IMR-90 (cell line): ENCODE data around the gene WRAP73. TPM values are rescaled to one million over a fixed set of nuclear protein-coding genes. Genes with fewer than 3 reads are reported as not detected.
A peak's percentile ranks its signal among the peaks of the same experiment; 100 is the strongest.

Source experiments
- ATAC-seq: fragments of 200-7000 bp; cut with Tn5 transposase; 2 replicates; pipeline ENCODE4 v1.9.1; 2020; ENCODE audit warnings: low read depth, mild to moderate bottlenecking, moderate library complexity
- BruUV-seq: library from RNA; stranded (reverse); fragments of 400-500 nt; replicated peaks from 2 replicates; lab custom pipeline; 2021; lab: Mats Ljungman, UMichigan
- CTCF ChIA-PET: fragments of 300-600 bp; formaldehyde crosslinking; extraction: SDS; loops from one replicate; lab custom pipeline; 2021; ENCODE audit warnings: antibody characterized with exemption; lab: Yijun Ruan, JAX
- POLR2A ChIA-PET: fragments of 300-600 bp; sonication (Branson Sonifier 250); formaldehyde crosslinking; loops from one replicate; lab custom pipeline; 2022; ENCODE audit warnings: antibody characterized with exemption; ENCODE audit not compliant: unreplicated experiment; lab: Charles Lee
- DNase-seq: peaks from one replicate; pipeline ENCODE4 v3.0.0; 2013
- H2AFZ ChIP-seq: replicated peaks from 2 replicates; pipeline ENCODE3; 2013; ENCODE audit warnings: low read length, mild to moderate bottlenecking; ENCODE audit not compliant: poor library complexity
- H2AK5ac ChIP-seq: 2 replicates; pipeline ENCODE4 v1.6.1; 2013; ENCODE audit warnings: low read depth, low read length, inconsistent platforms
- H2AK9ac ChIP-seq: replicated peaks from 2 replicates; pipeline ENCODE3; 2013; ENCODE audit warnings: mild to moderate bottlenecking, low read depth, low read length, moderate library complexity; ENCODE audit not compliant: poor library complexity
- H2BK120ac ChIP-seq: 2 replicates; pipeline ENCODE4 v1.6.1; 2013; ENCODE audit warnings: low read depth, low read length, inconsistent platforms
- H2BK15ac ChIP-seq: 3 replicates; pipeline ENCODE4 v1.6.1; 2013; ENCODE audit warnings: low read depth, low read length, inconsistent platforms
- H2BK20ac ChIP-seq: 2 replicates; pipeline ENCODE4 v1.6.1; 2013; ENCODE audit warnings: low read depth, mild to moderate bottlenecking, inconsistent platforms, low read length, moderate library complexity
- H2BK5ac ChIP-seq: 2 replicates; pipeline ENCODE4 v1.6.1; 2013; ENCODE audit warnings: mild to moderate bottlenecking, low read depth, low read length, inconsistent platforms; ENCODE audit not compliant: poor library complexity, severe bottlenecking
- H3K14ac ChIP-seq: replicated peaks from 2 replicates; pipeline ENCODE4 v1.6.1; 2013; ENCODE audit warnings: low read depth, low read length, inconsistent platforms
- H3K18ac ChIP-seq: 2 replicates; pipeline ENCODE4 v1.6.1; 2013; ENCODE audit warnings: low read depth, low read length, control low read depth
- H3K23ac ChIP-seq: 2 replicates; pipeline ENCODE4 v1.6.1; 2013; ENCODE audit warnings: low read depth, low read length, inconsistent platforms
- H3K27ac ChIP-seq: 2 replicates; pipeline ENCODE4 v1.5.1; 2013; ENCODE audit warnings: mild to moderate bottlenecking, control low read depth, low read length; ENCODE audit not compliant: insufficient read depth
- H3K27me3 ChIP-seq: 2 replicates; pipeline ENCODE4 v1.6.1; 2013; ENCODE audit warnings: low read length; ENCODE audit not compliant: control insufficient read depth, insufficient read depth
- H3K36me3 ChIP-seq: 2 replicates; pipeline ENCODE4 v1.6.1; 2013; ENCODE audit warnings: low read length, mixed read lengths; ENCODE audit not compliant: control insufficient read depth, insufficient read depth
- H3K4ac ChIP-seq: 2 replicates; pipeline ENCODE4 v1.6.1; 2013; ENCODE audit warnings: low read depth, low read length, inconsistent platforms
- H3K4me1 ChIP-seq: 2 replicates; pipeline ENCODE4 v1.6.1; 2013; ENCODE audit warnings: low read length, mixed read lengths; ENCODE audit not compliant: control insufficient read depth, insufficient read depth
- H3K4me2 ChIP-seq: 2 replicates; pipeline ENCODE4 v1.6.1; 2013; ENCODE audit warnings: low read depth, mild to moderate bottlenecking, control low read depth, low read length, moderate library complexity
- H3K4me3 ChIP-seq: 2 replicates; pipeline ENCODE4 v1.5.1; 2013; ENCODE audit warnings: low read depth, mild to moderate bottlenecking, control low read depth, low read length, moderate library complexity; ENCODE audit not compliant: insufficient read depth
- H3K56ac ChIP-seq: 2 replicates; pipeline ENCODE4 v1.6.1; 2013; ENCODE audit warnings: low read length, inconsistent platforms; ENCODE audit not compliant: insufficient read depth; ENCODE audit errors: extremely low read depth
- H3K79me1 ChIP-seq, 2 experiments: 2 replicates each; pipeline ENCODE4 v1.6.1; 2013; ENCODE audit warnings: low read length in 2 of 2, inconsistent platforms in 1 of 2, low read depth in 1 of 2
- H3K9ac ChIP-seq: 2 replicates; pipeline ENCODE4 v1.6.1; 2013; ENCODE audit warnings: low read depth, low read length, control low read depth
- H3K9me1 ChIP-seq: 2 replicates; pipeline ENCODE4 v1.6.1; 2013; ENCODE audit warnings: low read length, inconsistent platforms; ENCODE audit not compliant: insufficient read depth
- H3K9me3 ChIP-seq: 2 replicates; pipeline ENCODE4 v1.6.1; 2013; ENCODE audit warnings: low read length; ENCODE audit not compliant: control insufficient read depth, insufficient read depth
- H4K20me1 ChIP-seq: 2 replicates; pipeline ENCODE4 v1.6.1; 2013; ENCODE audit warnings: low read length, inconsistent platforms; ENCODE audit not compliant: insufficient read depth
- H4K5ac ChIP-seq: 2 replicates; pipeline ENCODE4 v1.6.1; 2013; ENCODE audit warnings: mild to moderate bottlenecking, low read depth, low read length, control low read depth
- H4K8ac ChIP-seq, 2 experiments: 2 replicates each; pipeline ENCODE4 v1.6.1; 2013; ENCODE audit warnings: low read depth in 2 of 2, low read length in 2 of 2, control low read depth in 1 of 2, inconsistent platforms in 1 of 2
- H4K91ac ChIP-seq: 2 replicates; pipeline ENCODE4 v1.6.1; 2013; ENCODE audit warnings: low read depth, low read length, inconsistent platforms; ENCODE audit not compliant: insufficient read depth
- MAZ ChIP-seq: IDR thresholded peaks from 2 replicates; pipeline ENCODE4 v1.6.1; 2012; ENCODE audit warnings: low read depth, mild to moderate bottlenecking, low read length, improper control_type of control experiment, moderate library complexity, borderline replicate concordance
- NFE2L2 ChIP-seq: fragments of 150-350 bp; IDR thresholded peaks from 2 replicates; pipeline ENCODE4 v1.6.1; 2016; ENCODE audit warnings: low read depth, mild to moderate bottlenecking, low read length
- RCOR1 ChIP-seq: IDR thresholded peaks from 2 replicates; pipeline ENCODE4 v1.6.1; 2012; ENCODE audit warnings: mild to moderate bottlenecking, low read length, improper control_type of control experiment; ENCODE audit not compliant: insufficient replicate concordance
- WGBS, 2 experiments: methylation state at CpG; one replicate each; pipeline versions ENCODE4 v1.1.5 to v1.1.7; 2013; ENCODE audit warnings: missing lambda C conversion rate in 2 of 2; ENCODE audit not compliant: insufficient read length in 1 of 2; ENCODE audit errors: extremely low coverage in 2 of 2; 5-methylcytosine and 5-hydroxymethylcytosine counted together
- dilution Hi-C: fragments of 300-500 bp; cut with HindIII; formaldehyde crosslinking; loops from one replicate; pipeline ENCODE4 v1.14.3; 2018; ENCODE audit warnings: low sequenced_read_pairs; ENCODE audit not compliant: unreplicated experiment
- in situ Hi-C: fragments of 300-500 bp; cut with MboI; formaldehyde crosslinking; loops from 3 replicates; pipeline ENCODE4 v1.14.3; 2019; ENCODE audit warnings: low sequenced_read_pairs, inconsistent platforms, mixed read lengths
- intact Hi-C: fragments of 100-400 bp; cut with micrococcal nuclease; formaldehyde crosslinking; loops from 2 replicates; pipeline ENCODE4 v1.10.0; 2022
- polyA plus RNA-seq, 3 experiments: library from polyadenylated mRNA; depleted of rRNA; stranded (reverse); fragments of >200 nt; gene quantifications; 2 replicates each; pipeline ENCODE4 v1.2.3, GENCODE V29; 2012; ENCODE audit warnings: low replicate concordance in 1 of 3
- total RNA-seq: library from RNA; depleted of rRNA; stranded (reverse); fragments of >200 nt; gene quantifications from 2 replicates; pipeline ENCODE4 v1.2.3, GENCODE V29; 2012

WRAP73 gene
- total and polyA plus RNA-seq, 2 of the 4 experiments (the other 2 are of a cell fraction), result 10.8 to 23.6 TPM

GRCh38 chr1:3670823-3671265 lies 20.9 kb upstream of the WRAP73 start:
- BruUV-seq, result no TSS peak
- H2AK5ac ChIP-seq, result no peak overlapping the region

More at GRCh38 chr1:3670823-3671265, 20.9 kb upstream of the WRAP73 start:
- H3K14ac ChIP-seq, result no peak overlapping the region
- H3K27me3 ChIP-seq, result peaks cover 26% of the 10 kb centered on the region; the same call in 1 of the 2 replicates
- H2BK20ac ChIP-seq, result no peak overlapping the region
- no peak overlapping the region for H3K18ac ChIP-seq
- H4K91ac ChIP-seq, result no peak overlapping the region
- in situ Hi-C loops (no loop called here), dilution Hi-C loops (no loop called here), intact Hi-C loops (no loop called here)
- DNase-seq (no peak), ATAC-seq (no peak)
- no peak overlapping the region for H3K27ac ChIP-seq
- H2AFZ ChIP-seq, result peak overlapping the region; percentile 7
- H3K9me1 ChIP-seq, result no peaks in the 10 kb centered on the region
- no peaks in the 10 kb centered on the region for H4K20me1 ChIP-seq
- no peak overlapping the region for H3K56ac ChIP-seq
- 74% methylated on average over 3 of the region's 15 CpGs; no CpG with 5 or more reads in 1 of the 2 experiments for WGBS, 2 experiments
- no peaks in the 10 kb centered on the region for H3K9me3 ChIP-seq
- H3K4ac ChIP-seq, result no peak overlapping the region
- H2BK5ac ChIP-seq, result no peak overlapping the region
- TF ChIP-seq NFE2L2 (no peak), MAZ (no peak), RCOR1 (no peak)
- H3K36me3 ChIP-seq, result no peaks in the 10 kb centered on the region
- H4K5ac ChIP-seq, result no peak overlapping the region
- no peaks in the 10 kb centered on the region for H3K79me1 ChIP-seq
- ChIA-PET CTCF (no interaction called here), POLR2A (no interaction called here)
- no peak overlapping the region for H3K4me2 ChIP-seq
- no peak overlapping the region for H3K9ac ChIP-seq
- H3K23ac ChIP-seq, result no peak overlapping the region
- no peaks in the 10 kb centered on the region for H3K4me1 ChIP-seq
- H3K4me3 ChIP-seq, result no peak overlapping the region
- H2AK9ac ChIP-seq, result no peak overlapping the region
- no peak overlapping the region for H2BK15ac ChIP-seq
- no peak overlapping the region for H4K8ac ChIP-seq
- H2BK120ac ChIP-seq, result no peak overlapping the region
